Measurements from ENCODE around the gene CDC27.
A peak's percentile ranks its signal among the peaks of the same experiment; 100 is the strongest.

The CDC27 gene

GRCh38 chr17:47208744-47209488, 19.8 kb upstream of the CDC27 start, which contains the start of gene MYL4:
MYL4 (plus strand) TSS chr17:47209348; CDS start chr17:47209423, 75 bp downstream.
- no peak for DNase-seq (ENCODE audit: extremely low spot score)
- ChIA-PET POLR2A (no interaction called here), CTCF (interaction anchor here (2.7 to 4.0 kb wide), 3 partner anchors 11 to 107 kb away, joined by 12 to 29 read pairs (median 18); no protein-coding TSS in a partner anchor)
- no peak for TF ChIP-seq CTCF (IDR thresholded peaks at IDR 0.05; ENCODE audit: control extremely low read depth, extremely low read depth, low read depth, missing control alignments)

GRCh38 chr17:47207143-47208067, 18.3 kb upstream of the CDC27 start:
- ChIA-PET POLR2A (no interaction called here), CTCF (interaction anchor here (0.9 to 5.2 kb wide), 12 partner anchors 10 to 408 kb away, joined by 3 to 43 read pairs (median 4); partner anchors contain the start of gene CDC27)
- no peak for TF ChIP-seq CTCF (IDR thresholded peaks at IDR 0.05; ENCODE audit: control extremely low read depth, extremely low read depth, low read depth, missing control alignments)
- no peak for DNase-seq (ENCODE audit: extremely low spot score)

GRCh38 chr17:47205419-47205963, 16.4 kb upstream of the CDC27 start:
- ChIA-PET POLR2A (interaction anchor here (2.0 kb wide), 1 partner anchor 16 kb away, joined by 6 read pairs; the partner anchor contains the start of gene CDC27), CTCF (interaction anchor here (1.1 to 5.2 kb wide), 8 partner anchors 8 to 119 kb away, joined by 3 to 43 read pairs (median 4); partner anchors contain the start of genes CDC27 and EFCAB13)
- TF ChIP-seq CTCF (IDR thresholded peaks at IDR 0.05; ENCODE audit: control extremely low read depth, extremely low read depth, low read depth, missing control alignments) = no peak
- peak; percentile 59 for DNase-seq (ENCODE audit: extremely low spot score)

GRCh38 chr17:47204722-47205418, 15.8 kb upstream of the CDC27 start:
- ChIA-PET CTCF (interaction anchor here (0.8 to 5.2 kb wide), 4 partner anchors 11 to 109 kb away, joined by 4 to 43 read pairs (median 16); partner anchors contain the start of gene CDC27), POLR2A (interaction anchor here (2.0 kb wide), 1 partner anchor 15 kb away, joined by 6 read pairs; the partner anchor contains the start of gene CDC27)
- no peak for DNase-seq (ENCODE audit: extremely low spot score)
- no peak for TF ChIP-seq CTCF (IDR thresholded peaks at IDR 0.05; ENCODE audit: control extremely low read depth, extremely low read depth, low read depth, missing control alignments)

- ChIA-PET CTCF (interaction anchor here (0.8 to 5.2 kb wide), 6 partner anchors 10 to 110 kb away, joined by 3 to 43 read pairs (median 4); partner anchors contain the start of gene CDC27), POLR2A (interaction anchor here (2.0 kb wide), 1 partner anchor 15 kb away, joined by 6 read pairs; the partner anchor contains the start of gene CDC27)
- DNase-seq (ENCODE audit: extremely low spot score) = no peak
- no peak for TF ChIP-seq CTCF (IDR thresholded peaks at IDR 0.05; ENCODE audit: control extremely low read depth, extremely low read depth, low read depth, missing control alignments)
Observed at GRCh38 chr17:47203984-47204721, 15.1 kb upstream of the CDC27 start.
